H9 (cell line): ENCODE data around the gene OR8I2. TPM values are rescaled to one million over a fixed set of nuclear protein-coding genes. Genes with fewer than 3 reads are reported as not detected.

Experiments
- total RNA-seq: library from RNA; stranded (reverse); gene quantifications from 2 replicates; pipeline ENCODE4 v1.2.1, GENCODE V29; 2021

OR8I2 gene
- total RNA-seq, 1 experiment from 2014 or later = not detected

Other genes with a start within 250 kb of the OR8I2 start
- not detected in 2 replicates for gene TRIM51, start 210.0 kb upstream of the OR8I2 start, total RNA-seq
- gene OR5W2, start 178.7 kb upstream of the OR8I2 start, total RNA-seq = not detected in 2 replicates
- not detected in 2 replicates for gene OR5I1, start 156.9 kb upstream of the OR8I2 start, total RNA-seq
- gene OR10AG1, start 123.4 kb upstream of the OR8I2 start, total RNA-seq = not detected in 2 replicates
- gene OR5F1, start 98.7 kb upstream of the OR8I2 start, total RNA-seq = not detected in 2 replicates
- not detected in 2 replicates for gene OR5AS1, start 65.7 kb upstream of the OR8I2 start, total RNA-seq
- not detected in 2 replicates for gene OR8H2, start 10.4 kb downstream of the OR8I2 start, total RNA-seq
- gene OR8H3, start 29.1 kb downstream of the OR8I2 start, total RNA-seq = not detected in 2 replicates
- gene OR8J3, start 46.9 kb downstream of the OR8I2 start, total RNA-seq = not detected in 2 replicates
- gene OR8K5, start 67.0 kb downstream of the OR8I2 start, total RNA-seq = not detected in 2 replicates
- not detected in 2 replicates for gene OR5J2, start 83.3 kb downstream of the OR8I2 start, total RNA-seq
- not detected in 2 replicates for gene OR5T2, start 140.9 kb downstream of the OR8I2 start, total RNA-seq
- gene OR5T3, start 158.9 kb downstream of the OR8I2 start, total RNA-seq = not detected in 2 replicates
- gene OR5T1, start 180.8 kb downstream of the OR8I2 start, total RNA-seq = not detected in 2 replicates
- gene OR8H1, start 198.9 kb downstream of the OR8I2 start, total RNA-seq = not detected in 2 replicates
- not detected in 2 replicates for gene OR8K3, start 221.8 kb downstream of the OR8I2 start, total RNA-seq